Measurements from ENCODE around the gene MT1A.

Gene MT1A

GRCh38 chr16:56684926-56685590, 46.6 kb downstream of the MT1A start:
- intact Hi-C loops (cut with DNase I): no loop called here
- no peak for DNase-seq

DNA sequence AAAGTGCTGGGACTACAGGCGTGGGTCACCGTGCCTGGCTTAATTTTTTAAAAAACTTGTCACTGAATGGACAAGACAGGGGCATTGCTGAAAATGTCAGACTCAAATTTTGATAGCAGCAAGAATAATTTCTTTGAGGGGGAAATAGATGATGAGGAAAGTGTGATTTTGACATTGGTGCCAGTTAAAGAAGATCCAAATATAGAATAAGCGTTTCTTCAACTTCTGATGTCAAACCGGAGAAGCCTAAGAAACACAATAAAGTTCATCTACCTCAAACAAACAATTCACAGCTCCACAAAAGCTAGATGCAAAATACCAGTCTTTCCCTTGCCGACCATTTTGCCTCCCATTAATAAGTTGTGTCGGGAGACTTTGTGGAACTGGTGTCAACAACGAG, 48.3 kb downstream of the MT1A start:
- no peak for DNase-seq
- intact Hi-C loops (cut with DNase I): no loop called here

GRCh38 chr16:56688762-56689161, 50.3 kb downstream of the MT1A start:
- intact Hi-C loops (cut with DNase I): no loop called here
- DNase-seq: no peak

DNA sequence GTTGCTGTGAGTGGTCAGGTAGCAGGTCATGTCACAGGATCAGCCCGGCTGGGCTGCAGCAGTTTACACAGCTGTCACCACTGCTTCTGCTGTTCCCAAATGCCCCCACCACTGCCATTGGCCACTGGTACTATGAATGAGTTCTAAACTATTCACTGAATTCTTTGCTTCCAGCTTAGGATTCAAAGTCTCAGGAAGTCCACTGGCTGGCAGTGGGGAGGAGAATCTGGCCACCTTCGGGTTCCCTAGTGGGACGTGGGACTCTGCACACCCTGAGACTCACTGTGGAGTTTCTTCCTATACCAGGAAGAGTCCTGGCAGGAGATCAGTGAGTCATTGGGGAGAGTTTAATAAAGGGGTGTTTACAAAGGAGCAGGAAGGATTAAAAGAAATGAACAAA, 50.7 kb downstream of the MT1A start:
- DNase-seq: no peak
- intact Hi-C loops (cut with DNase I): no loop called here

Data from head of caudate nucleus (tissue), 42 donors.